Measurements from ENCODE around the gene KIRREL1. TPM values are rescaled to one million over a fixed set of nuclear protein-coding genes. Genes with fewer than 3 reads are reported as not detected.

The KIRREL1 gene
- total RNA-seq, 2 experiments from 2014 or later: not detected

DNA sequence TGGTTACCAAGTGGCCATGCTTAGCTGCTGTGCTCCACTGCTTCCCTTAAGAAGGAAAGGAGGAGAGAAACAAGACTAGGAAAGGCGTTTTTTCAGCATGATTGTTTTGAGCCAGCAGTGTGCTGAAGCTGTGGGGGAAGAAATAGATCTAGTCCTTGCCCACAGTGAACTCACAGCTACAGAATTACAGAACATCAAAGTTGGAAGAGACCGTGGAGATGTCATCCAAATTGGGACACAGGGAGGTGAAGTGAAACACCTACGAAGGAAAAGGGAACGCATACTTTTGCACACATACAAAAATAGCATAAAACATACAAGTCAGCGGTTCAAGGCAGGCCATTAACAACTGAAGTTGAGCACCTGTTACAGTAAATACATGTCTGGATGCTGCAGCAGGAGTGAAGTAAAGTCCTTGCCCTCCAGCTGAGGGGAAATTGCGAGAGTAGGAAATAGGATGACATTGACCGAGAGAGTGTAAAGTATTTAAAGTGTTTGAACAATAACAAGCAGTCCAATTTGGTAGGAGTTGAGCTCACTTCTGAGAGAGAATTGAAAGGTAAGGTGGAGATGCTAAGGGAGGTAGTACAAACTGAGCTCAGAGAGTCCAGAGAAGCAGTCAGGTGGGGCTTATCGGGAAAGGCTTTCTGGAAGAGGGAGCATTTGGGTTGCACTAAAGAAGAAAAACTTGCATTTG is 55.1 kb downstream of the KIRREL1 start:
- ChIA-PET POLR2A (no interaction called here), CTCF (no interaction called here)
- Histone ChIP-seq H3K27ac (ENCODE audit: low read depth in 1 of 2, low read length in 2 of 2) (no peak overlapping the region), H3K4me1 (ENCODE audit: insufficient read depth, low read length) (no peaks in the 10 kb centered on the region), H3K36me3 (ENCODE audit: insufficient read depth, low read length) (no peaks in the 10 kb centered on the region), H3K9me3 (ENCODE audit: control insufficient read depth in 1 of 2, insufficient read depth in 1 of 2, low read length in 2 of 2) (no peaks in the 10 kb centered on the region), H3K4me3 (ENCODE audit: low read length) (no peak overlapping the region), H3K27me3 (ENCODE audit: control insufficient read depth in 1 of 2, insufficient read depth in 2 of 2, low read length in 2 of 2) (no peaks in the 10 kb centered on the region)
- H3K4me3 Mint-ChIP-seq: no peak overlapping the region
- H3K36me3 Mint-ChIP-seq (ENCODE audit: low read depth): no peaks in the 10 kb centered on the region
- H3K27me3 Mint-ChIP-seq: peaks cover 22% of the 10 kb centered on the region
- H3K27ac Mint-ChIP-seq: no peak overlapping the region
- no peaks in the 10 kb centered on the region for H3K4me1 Mint-ChIP-seq (ENCODE audit: low read depth)
- H3K9me3 Mint-ChIP-seq: no peaks in the 10 kb centered on the region
- intact Hi-C loops (cut with DNase I, micrococcal nuclease): no loop called here
- DNase-seq (no peak), ATAC-seq (ENCODE audit: poor library complexity) (no peak)
- TF ChIP-seq, protein P1, sequence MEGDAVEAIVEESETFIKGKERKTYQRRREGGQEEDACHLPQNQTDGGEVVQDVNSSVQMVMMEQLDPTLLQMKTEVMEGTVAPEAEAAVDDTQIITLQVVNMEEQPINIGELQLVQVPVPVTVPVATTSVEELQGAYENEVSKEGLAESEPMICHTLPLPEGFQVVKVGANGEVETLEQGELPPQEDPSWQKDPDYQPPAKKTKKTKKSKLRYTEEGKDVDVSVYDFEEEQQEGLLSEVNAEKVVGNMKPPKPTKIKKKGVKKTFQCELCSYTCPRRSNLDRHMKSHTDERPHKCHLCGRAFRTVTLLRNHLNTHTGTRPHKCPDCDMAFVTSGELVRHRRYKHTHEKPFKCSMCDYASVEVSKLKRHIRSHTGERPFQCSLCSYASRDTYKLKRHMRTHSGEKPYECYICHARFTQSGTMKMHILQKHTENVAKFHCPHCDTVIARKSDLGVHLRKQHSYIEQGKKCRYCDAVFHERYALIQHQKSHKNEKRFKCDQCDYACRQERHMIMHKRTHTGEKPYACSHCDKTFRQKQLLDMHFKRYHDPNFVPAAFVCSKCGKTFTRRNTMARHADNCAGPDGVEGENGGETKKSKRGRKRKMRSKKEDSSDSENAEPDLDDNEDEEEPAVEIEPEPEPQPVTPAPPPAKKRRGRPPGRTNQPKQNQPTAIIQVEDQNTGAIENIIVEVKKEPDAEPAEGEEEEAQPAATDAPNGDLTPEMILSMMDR (IDR thresholded peaks at IDR 0.05): no peak

- no peaks in the 10 kb centered on the region for H3K4me1 Mint-ChIP-seq (ENCODE audit: low read depth)
- no peak for ATAC-seq (ENCODE audit: poor library complexity)
- Histone ChIP-seq H3K36me3 (ENCODE audit: insufficient read depth, low read length) (no peaks in the 10 kb centered on the region), H3K27me3 (ENCODE audit: control insufficient read depth in 1 of 2, insufficient read depth in 2 of 2, low read length in 2 of 2) (no peaks in the 10 kb centered on the region), H3K9me3 (ENCODE audit: control insufficient read depth in 1 of 2, insufficient read depth in 1 of 2, low read length in 2 of 2) (no peaks in the 10 kb centered on the region), H3K4me3 (ENCODE audit: low read length) (no peak overlapping the region), H3K27ac (ENCODE audit: low read depth in 1 of 2, low read length in 2 of 2) (no peak overlapping the region), H3K4me1 (ENCODE audit: insufficient read depth, low read length) (no peaks in the 10 kb centered on the region)
- H3K36me3 Mint-ChIP-seq (ENCODE audit: low read depth): no peaks in the 10 kb centered on the region
- H3K9me3 Mint-ChIP-seq: no peaks in the 10 kb centered on the region
- H3K27ac Mint-ChIP-seq: no peak overlapping the region
- CTCF ChIA-PET: no interaction called here
- H3K4me3 Mint-ChIP-seq: no peak overlapping the region
- POLR2A ChIA-PET: no interaction called here
- intact Hi-C loops (cut with DNase I, micrococcal nuclease): no loop called here
- TF ChIP-seq, protein P1 (IDR thresholded peaks at IDR 0.05): no peak
- DNase-seq: no peak
- peaks cover 24% of the 10 kb centered on the region for H3K27me3 Mint-ChIP-seq
Measured at GRCh38 chr1:158049853-158050252, 56.4 kb downstream of the KIRREL1 start.

DNA sequence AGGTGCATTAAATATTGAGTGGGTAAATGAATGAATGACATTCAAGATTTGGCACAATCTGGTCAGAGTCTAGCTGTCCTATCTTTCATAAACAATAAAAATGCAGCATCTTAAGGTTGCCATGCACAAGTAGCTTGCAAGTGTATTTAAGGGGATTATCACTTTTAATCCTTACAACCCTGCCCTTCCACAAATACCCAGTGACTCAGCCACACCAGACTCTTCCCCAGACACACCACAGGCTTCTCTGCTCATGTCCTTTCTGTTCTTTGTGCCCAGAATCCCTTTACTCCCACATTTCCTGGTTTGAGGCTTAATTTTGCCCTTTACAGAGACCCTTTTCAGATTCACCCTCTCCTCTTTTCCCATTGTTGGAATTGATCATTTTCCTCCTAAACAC is 59.8 kb downstream of the KIRREL1 start:
- Mint-ChIP-seq H3K27me3 (peaks cover 10% of the 10 kb centered on the region), H3K4me1 (ENCODE audit: low read depth) (no peaks in the 10 kb centered on the region), H3K4me3 (no peak overlapping the region), H3K9me3 (no peaks in the 10 kb centered on the region), H3K36me3 (ENCODE audit: low read depth) (no peaks in the 10 kb centered on the region), H3K27ac (no peak overlapping the region)
- Histone ChIP-seq H3K9me3 (ENCODE audit: control insufficient read depth in 1 of 2, insufficient read depth in 1 of 2, low read length in 2 of 2) (peaks cover 0 to 3% of the 10 kb centered on the region in 2 experiments), H3K36me3 (ENCODE audit: insufficient read depth, low read length) (no peaks in the 10 kb centered on the region), H3K4me1 (ENCODE audit: insufficient read depth, low read length) (no peaks in the 10 kb centered on the region), H3K27me3 (ENCODE audit: control insufficient read depth in 1 of 2, insufficient read depth in 2 of 2, low read length in 2 of 2) (no peaks in the 10 kb centered on the region), H3K4me3 (ENCODE audit: low read length) (no peak overlapping the region), H3K27ac (ENCODE audit: low read depth in 1 of 2, low read length in 2 of 2) (no peak overlapping the region)
- ChIA-PET CTCF (no interaction called here), POLR2A (no interaction called here)
- DNase-seq: no peak
- ATAC-seq (ENCODE audit: poor library complexity): no peak
- intact Hi-C loops (cut with DNase I, micrococcal nuclease): no loop called here
- TF ChIP-seq, protein P1 (IDR thresholded peaks at IDR 0.05): no peak
